Upper lobe of left lung (tissue), 4 donors: ENCODE results near the gene PI4K2A.

Source experiments
- EP300 ChIP-seq, 4 donors: sonication (generic); formaldehyde crosslinking; IDR thresholded peaks; one replicate each; pipeline ENCODE4 v1.5.1; 2017; ENCODE audit warnings: antibody characterized with exemption in 4 of 4, control low read depth in 2 of 4
- TF ChIP-seq, protein P1 (sequence below), 6 experiments: fragments of 450-650 bp in 4 of 6; fragments of 200-600 bp in 2 of 6; sonication (generic) in 2 of 6; IDR thresholded peaks; one replicate each; pipeline ENCODE4 v1.5.1; 2016 to 2019; ENCODE audit warnings: antibody characterized with exemption in 6 of 6

DNA sequence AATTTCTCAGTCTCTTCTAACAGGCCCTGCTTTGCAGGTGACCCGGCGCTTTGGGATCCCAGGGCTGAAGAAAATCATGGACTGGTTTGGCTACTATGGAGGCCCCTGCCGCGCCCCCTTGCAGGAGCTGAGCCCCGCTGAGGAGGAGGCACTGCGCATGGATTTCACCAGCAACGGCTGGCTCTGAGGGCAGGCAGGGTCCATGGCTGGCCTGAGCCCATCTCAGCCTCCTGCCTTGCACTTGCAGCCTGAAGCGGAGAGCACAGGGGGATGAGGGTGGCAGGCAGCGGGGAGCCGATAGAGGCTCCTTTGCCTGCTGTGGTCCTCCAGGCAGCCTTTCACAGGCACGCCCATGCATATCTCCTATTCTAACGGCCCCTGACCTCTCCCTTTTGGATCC is 29.0 kb upstream of the PI4K2A start:
- TF ChIP-seq, protein P1, sequence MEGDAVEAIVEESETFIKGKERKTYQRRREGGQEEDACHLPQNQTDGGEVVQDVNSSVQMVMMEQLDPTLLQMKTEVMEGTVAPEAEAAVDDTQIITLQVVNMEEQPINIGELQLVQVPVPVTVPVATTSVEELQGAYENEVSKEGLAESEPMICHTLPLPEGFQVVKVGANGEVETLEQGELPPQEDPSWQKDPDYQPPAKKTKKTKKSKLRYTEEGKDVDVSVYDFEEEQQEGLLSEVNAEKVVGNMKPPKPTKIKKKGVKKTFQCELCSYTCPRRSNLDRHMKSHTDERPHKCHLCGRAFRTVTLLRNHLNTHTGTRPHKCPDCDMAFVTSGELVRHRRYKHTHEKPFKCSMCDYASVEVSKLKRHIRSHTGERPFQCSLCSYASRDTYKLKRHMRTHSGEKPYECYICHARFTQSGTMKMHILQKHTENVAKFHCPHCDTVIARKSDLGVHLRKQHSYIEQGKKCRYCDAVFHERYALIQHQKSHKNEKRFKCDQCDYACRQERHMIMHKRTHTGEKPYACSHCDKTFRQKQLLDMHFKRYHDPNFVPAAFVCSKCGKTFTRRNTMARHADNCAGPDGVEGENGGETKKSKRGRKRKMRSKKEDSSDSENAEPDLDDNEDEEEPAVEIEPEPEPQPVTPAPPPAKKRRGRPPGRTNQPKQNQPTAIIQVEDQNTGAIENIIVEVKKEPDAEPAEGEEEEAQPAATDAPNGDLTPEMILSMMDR (IDR thresholded peaks at IDR 0.05), result no peak
- TF ChIP-seq EP300 (IDR thresholded peaks at IDR 0.05), result no peak
